HG03045 (cell line): Measurements from ENCODE around the gene SLC25A46.
"Not testable (repeated sequence)": the region's sequence is repeated elsewhere in the genome, so short reads cannot be mapped to it uniquely, and the experiment has no call there.

Experiments used
- ATAC-seq: cut with Tn5 transposase; IDR thresholded peaks from one replicate; pipeline ENCODE4 v1.9.1; 2021; ENCODE audit warnings: mild to moderate bottlenecking, moderate library complexity; ENCODE audit not compliant: unreplicated experiment

SLC25A46 gene

GRCh38 chr5:110738812-110739651 is at the start of gene SLC25A46:
SLC25A46 (plus strand) TSS chr5:110739007; CDS start chr5:110739120, 113 bp downstream.
- peak; percentile 97 for ATAC-seq

DNA sequence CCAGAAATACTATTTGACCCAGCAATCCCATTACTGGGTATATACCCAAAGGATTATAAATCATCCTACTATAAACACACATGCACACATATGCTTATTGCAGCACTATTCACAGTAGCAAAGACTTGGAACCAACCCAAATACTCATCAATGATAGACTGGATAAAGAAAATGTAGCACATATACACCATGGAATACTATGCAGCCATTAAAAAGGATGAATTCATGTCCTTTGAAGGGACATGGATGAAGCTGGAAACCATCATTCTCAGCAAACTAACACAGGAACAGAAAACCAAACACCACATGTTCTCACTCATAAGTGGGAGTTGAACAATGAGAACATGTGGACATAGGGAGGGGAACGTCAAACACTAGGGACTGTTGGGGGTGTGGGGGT is 48.2 kb upstream of the SLC25A46 start:
- not testable (repeated sequence) for ATAC-seq

GRCh38 chr5:110692669-110693068 is 46.1 kb upstream of the SLC25A46 start:
- not testable (repeated sequence) for ATAC-seq

GRCh38 chr5:110702300-110702699 is 36.5 kb upstream of the SLC25A46 start:
- no peak for ATAC-seq

DNA sequence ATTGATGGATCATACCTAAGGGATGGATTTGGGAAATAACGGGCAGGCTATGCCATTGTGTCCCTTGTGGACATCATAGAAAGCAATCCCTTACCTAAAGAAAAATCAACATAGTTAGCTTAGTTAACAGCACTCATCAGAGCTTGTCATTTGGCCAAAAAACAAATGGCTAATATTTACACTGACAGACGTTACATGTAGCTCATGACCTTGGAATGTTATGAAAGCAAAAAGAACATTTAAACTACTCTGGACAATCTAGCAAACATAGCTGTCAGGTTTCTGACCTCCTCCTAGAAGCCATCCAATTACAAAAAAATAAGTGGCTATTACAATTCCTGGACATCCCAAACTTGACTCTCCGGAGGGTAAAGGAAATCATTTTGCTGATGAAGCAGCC is 36.1 kb upstream of the SLC25A46 start:
- ATAC-seq, result no peak

GRCh38 chr5:110703481-110703880 is 35.3 kb upstream of the SLC25A46 start:
- ATAC-seq, result no peak

DNA sequence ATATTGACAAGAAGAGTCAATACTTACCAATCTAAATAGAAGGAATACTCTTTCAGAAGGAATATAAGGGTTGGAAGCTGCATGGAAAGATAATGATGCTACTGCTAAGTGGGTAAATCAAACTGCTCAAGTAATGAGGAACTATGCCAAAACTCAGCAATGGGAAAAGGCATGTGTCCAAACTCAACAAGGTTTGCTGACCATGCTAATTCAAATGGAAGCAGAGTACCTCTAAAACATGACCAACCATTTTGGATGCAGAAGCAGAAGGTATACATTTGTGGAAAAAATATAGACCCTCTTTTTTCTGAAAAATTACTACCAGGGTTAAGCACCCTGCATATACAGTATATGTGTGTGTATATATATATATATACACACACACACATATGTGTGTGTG is 33.5 kb upstream of the SLC25A46 start:
- ATAC-seq, result no peak

DNA sequence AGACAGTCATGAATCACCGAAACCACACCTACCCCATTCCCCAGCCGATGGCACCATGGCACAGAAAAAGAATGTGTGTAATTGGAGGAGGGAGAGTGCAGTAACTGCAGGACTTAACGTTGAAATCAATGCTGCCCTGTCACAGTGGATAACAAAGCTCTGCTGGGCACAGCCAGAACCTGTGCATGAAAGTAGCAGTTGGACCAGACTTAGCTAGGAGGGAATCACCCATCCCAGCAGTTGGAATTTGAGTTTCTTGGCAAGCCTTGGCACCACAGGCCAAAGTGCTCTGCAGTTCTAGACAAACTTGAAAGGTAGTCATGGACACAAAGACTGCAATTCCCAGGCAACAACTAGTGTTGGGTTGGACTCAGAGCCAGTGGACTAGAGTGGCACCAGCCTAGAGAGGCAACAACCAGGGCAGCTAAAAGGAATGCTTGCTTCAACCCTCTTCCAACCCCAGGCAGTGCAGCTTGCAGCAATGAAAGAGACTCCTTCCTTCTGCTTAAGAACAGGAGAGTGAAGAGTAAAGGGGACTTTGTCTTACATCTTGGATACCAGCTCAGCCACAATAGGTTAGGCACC is 31.5 kb upstream of the SLC25A46 start:
- ATAC-seq, result no peak

- peak; percentile 83 for ATAC-seq
Measured at GRCh38 chr5:110716247-110717245, 22.3 kb upstream of the SLC25A46 start.

GRCh38 chr5:110718311-110718710 is 20.5 kb upstream of the SLC25A46 start:
- no peak for ATAC-seq

DNA sequence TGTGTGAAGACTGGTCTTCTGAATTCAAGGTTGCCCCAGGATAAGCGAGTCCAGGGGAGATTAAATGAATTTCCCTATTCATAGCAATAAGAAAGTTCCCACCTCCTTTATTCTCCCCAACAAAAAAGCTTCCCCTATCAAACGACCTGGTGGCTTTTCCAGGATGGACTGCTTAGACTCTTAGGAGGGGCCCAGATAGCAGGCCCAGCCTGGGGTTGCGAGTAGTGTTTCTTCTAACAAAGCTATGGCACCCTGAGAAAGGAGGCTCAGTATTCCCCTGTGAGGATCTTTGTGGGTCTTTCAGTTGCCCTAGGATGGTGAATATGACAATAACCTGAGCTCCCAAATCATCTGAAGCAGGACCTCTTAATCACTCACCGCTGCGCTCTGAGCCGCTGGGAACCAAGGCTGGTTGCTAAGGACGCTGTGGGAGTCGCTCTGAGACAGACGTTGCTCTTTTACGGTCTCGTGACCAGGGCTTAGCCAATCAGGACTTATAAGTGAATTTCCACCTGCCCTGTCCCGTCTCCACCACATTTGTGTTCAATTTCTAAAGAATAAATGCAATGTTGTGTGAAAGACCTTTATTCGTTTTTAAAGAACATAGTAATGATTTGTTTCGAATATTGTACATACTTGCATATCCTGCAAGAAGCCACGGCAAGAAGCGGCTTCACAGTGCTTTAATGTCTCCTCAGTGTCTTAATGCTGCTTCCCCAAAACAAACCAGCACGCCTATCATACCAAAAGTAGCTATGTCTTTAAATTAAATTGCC is 12.4 kb upstream of the SLC25A46 start, which contains the start of gene TMEM232:
TSS of gene TMEM232 (minus strand) at position 423 of the 776 bp plus-strand sequence. CDS start 59,319 bp downstream, outside the sequence.
- peak; percentile 100 for ATAC-seq

DNA sequence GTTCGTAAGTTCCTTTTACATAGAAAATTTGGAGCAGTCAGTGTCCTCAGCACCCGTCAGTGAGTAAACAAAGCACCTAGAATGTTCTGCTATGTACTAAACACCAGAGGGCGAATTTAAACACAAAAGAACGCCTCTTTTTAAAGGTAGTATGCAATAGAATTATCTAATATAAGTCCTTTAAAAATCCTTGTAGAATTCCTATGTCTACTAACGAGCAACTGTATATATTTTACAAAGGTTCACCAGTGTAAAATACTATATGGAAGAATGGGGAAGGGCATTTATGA is 11.8 kb upstream of the SLC25A46 start:
- peak; percentile 50 for ATAC-seq

DNA sequence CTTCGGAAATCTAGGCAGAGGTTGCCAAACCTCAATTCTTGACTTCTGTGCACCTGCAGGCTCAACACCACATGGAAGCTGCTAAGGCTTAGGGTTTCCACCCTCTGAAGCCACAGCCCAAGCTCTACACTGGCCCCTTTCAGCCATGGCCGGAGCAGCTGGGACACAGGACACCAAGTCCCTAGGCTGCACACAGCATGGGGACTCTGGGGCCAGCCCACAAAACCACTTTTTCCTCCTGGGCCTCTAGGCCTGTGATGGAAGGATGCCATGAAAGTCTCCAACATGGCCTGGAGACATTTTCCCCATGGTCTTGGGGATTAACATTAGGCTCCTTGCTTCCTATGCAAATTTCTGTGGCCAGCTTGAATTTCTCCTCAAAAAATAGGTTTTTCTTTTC is 7.3 kb upstream of the SLC25A46 start:
- ATAC-seq, result not testable (repeated sequence)

GRCh38 chr5:110734101-110734500 is 4.7 kb upstream of the SLC25A46 start:
- no peak for ATAC-seq

GRCh38 chr5:110735556-110735955 is 3.3 kb upstream of the SLC25A46 start:
- ATAC-seq, result no peak

DNA sequence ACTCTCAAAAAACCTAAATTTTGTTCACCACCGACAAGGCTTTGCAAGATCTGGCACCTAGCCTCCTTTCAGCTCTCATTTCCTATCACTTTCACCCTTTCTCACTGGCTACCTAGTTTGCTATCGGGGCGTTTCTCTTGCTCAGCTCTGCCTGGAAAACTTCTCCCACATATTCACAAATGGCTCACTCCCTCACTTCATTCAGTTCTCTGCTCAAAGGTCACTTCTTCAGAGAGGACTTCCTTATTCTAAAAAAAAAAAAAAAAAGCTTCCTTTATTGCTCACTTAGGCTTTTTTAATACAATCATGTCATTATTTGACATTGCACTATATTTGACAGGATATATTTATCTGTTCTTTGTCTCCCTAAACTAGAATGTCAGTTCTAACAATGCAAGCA is 2.1 kb upstream of the SLC25A46 start:
- no peak for ATAC-seq

DNA sequence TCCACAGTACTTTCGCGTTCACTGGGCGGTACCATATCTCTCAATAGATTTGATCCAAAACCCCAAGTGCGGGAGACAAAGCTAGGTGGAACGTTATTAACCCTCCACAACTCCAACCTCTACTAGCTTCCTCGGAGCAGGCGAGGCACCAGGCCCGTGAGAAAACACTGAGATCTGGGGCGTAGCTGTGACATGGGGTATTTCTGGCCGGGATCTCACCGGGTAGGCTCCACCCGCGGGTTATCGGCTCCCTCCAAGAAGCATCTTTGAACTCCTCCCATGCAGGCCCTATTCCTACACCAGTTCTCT is 350 bp upstream of the SLC25A46 start:
- peak; percentile 66 for ATAC-seq

DNA sequence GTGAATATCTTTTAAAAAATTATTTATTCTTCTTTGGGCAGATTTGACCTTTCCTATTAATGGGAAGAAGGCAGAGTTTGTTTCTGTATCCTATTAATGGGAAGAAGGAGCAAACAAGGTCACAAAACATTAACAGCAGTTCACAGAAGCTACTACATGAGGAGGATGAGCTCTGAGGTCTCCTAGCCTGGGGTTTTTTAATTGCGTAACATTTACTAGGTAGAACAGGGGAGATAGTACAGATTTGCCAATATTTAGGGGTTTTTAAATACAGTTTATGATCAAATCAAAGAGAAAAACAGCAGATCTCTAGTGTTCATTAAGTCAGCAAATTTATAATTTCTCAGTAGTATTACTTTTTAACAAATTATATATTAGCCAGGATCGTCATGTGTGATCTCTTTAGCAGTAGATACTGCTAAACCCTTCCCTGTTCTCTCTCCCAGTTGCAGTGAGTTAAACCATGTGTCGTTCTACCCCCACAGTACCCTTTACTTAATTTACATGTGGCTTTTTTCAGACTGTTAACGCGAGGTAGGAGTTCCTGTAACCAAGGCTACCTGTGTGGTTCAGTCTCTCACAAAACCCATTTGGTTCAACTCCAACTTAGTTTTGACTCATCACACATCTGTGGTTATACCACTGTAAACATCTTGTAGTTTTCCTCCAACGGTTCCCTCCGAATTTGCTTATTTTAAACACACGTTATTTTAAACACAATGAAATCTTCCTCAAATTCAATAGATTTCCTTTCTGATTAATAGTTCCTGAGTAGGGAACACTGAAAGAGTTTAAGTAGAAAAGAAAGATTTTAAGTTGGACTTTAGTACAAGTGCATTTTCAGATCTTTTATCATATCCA is 13.3 kb downstream of the SLC25A46 start:
- peak; percentile 98 for ATAC-seq

- peak; percentile 27 for ATAC-seq
Measured at GRCh38 chr5:110752953-110753352, 14.1 kb downstream of the SLC25A46 start.

GRCh38 chr5:110753600-110753999 is 14.8 kb downstream of the SLC25A46 start:
- no peak for ATAC-seq
